ENCODE measurements around the gene NEUROD4. TPM values are rescaled to one million over a fixed set of nuclear protein-coding genes. Genes with fewer than 3 reads are reported as not detected.
A peak's percentile ranks its signal among the peaks of the same experiment; 100 is the strongest.
"Not testable (repeated sequence)": the region's sequence is repeated elsewhere in the genome, so short reads cannot be mapped to it uniquely, and the experiment has no call there.

NEUROD4 gene
- total and polyA plus RNA-seq, 9 donors = under 0.01 TPM; not detected in 8

DNA sequence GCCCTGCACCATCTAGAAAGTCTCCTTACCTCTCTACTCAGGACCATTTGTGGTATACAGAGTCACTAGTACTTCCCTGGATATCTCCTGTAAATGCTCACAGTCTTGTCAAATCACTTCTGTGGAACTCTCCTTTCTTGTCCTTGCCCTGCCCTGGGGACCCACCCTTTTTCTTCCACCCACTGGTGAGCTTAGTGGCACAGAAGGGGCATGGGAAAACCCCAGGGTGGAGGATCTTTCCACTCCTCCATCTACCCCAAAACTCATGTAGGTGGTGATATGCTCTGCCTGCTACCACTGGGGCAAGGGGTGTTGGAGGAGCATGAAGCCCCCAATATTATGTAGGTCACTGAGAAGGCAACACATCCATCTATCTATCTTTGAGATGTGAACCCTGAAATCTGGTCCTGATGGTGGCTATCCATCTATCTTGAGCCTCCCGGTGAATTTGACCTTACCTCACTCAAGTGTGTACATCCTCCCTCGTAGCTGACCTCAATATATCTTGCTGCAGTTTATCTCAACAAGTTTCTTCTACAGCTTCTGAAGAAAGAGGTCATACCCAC, 36.2 kb upstream of the NEUROD4 start:
- DNase-seq = no peak
- Histone ChIP-seq H3K4me3 (ENCODE audit: low read length) (no peak overlapping the region), H3K9me3 (replicated peaks; ENCODE audit: control insufficient read depth, low read depth, low read length) (no peaks in the 10 kb centered on the region), H3K27me3 (ENCODE audit: control insufficient read depth, insufficient read depth, low read length) (no peaks in the 10 kb centered on the region), H3K27ac (ENCODE audit: low read length) (no peak overlapping the region), H3K36me3 (ENCODE audit: control insufficient read depth, insufficient read depth, low read length) (no peaks in the 10 kb centered on the region), H3K4me1 (ENCODE audit: control insufficient read depth, insufficient read depth, low read length) (peaks cover 9% of the 10 kb centered on the region)
- 74% methylated on average over 2 of the region's 2 CpGs for WGBS (ENCODE audit: insufficient coverage)

DNA sequence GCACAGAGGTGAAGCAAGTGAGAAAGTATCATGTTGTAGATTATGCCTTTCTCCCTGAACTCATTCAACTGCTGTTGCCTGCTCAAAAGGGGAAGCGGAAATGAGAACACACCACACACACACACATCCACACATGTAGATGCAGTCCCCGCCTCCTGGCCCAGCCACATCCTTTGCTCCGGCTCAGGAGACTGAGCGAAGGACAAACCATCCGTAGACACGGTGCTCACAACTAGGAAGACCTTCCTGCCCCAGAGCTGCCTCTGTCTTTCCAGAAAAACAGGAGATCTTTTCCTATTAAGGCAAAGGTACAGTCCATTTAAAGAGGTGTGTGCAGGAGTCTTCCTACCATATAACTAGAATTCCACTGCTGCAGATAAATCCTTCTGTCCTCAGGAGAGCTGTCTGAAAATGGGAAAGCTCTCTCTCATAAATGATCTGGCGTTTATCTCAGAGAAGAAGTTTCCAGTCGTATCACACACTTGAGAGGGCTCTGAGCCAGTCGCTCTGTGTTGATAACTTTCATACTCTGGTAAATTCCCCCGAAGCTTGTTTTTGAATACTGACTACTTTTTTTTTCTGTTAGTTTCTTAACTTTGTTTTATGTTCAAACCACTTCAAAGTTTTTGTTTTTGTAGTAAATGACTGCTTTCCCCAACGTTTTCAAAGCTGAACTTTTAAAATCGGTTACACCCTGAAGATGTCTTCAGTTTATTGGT, 35.0 kb upstream of the NEUROD4 start, which contains the start of gene TESPA1:
TSS of gene TESPA1 (minus strand) at position 105 of the 719 bp plus-strand sequence. CDS start 10,200 bp downstream, outside the sequence.
- 30% methylated on average over 5 of the region's 12 CpGs for WGBS (ENCODE audit: insufficient coverage)
- peak within 1 kb of the TSS; percentile 53 for H3K27ac ChIP-seq (ENCODE audit: low read length)
- peaks cover 19% of the 10 kb centered on the region for H3K4me1 ChIP-seq (ENCODE audit: control insufficient read depth, insufficient read depth, low read length)
- no peaks in the 10 kb centered on the region for H3K9me3 ChIP-seq (replicated peaks; ENCODE audit: control insufficient read depth, low read depth, low read length)
- H3K4me3 ChIP-seq (ENCODE audit: low read length) = no peak within 1 kb of the TSS
- peak; percentile 85 for DNase-seq
- H3K36me3 ChIP-seq (ENCODE audit: control insufficient read depth, insufficient read depth, low read length) = no peaks in the 10 kb centered on the region
- H3K27me3 ChIP-seq (ENCODE audit: control insufficient read depth, insufficient read depth, low read length) = no peaks in the 10 kb centered on the region

DNA sequence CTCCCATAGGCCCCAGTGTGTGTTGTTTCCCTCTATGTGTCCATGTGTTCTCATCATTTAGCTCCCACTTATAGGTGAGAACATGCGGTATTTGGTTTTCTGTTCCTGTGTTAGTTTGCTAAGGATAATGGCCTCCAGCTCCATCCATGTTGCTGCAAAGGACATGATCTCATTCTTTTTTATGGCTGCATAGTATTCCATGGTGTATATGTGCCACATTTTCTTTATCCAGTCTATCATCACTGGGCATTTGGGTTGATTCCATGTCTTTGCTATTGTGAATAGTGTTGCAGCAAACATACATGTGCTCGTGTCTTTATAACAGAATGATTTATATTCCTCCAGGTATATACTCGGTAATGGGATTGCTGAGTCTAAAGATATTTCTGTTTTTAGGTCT, 33.0 kb upstream of the NEUROD4 start:
- H3K4me1 ChIP-seq (ENCODE audit: control insufficient read depth, insufficient read depth, low read length) = peaks cover 19% of the 10 kb centered on the region
- WGBS (ENCODE audit: insufficient coverage) = no CpG with 5 or more reads among the region's 3 CpGs
- not testable (repeated sequence) for H3K27ac ChIP-seq (ENCODE audit: low read length); DNase-seq; H3K36me3 ChIP-seq (ENCODE audit: control insufficient read depth, insufficient read depth, low read length); H3K4me3 ChIP-seq (ENCODE audit: low read length); H3K27me3 ChIP-seq (ENCODE audit: control insufficient read depth, insufficient read depth, low read length); H3K9me3 ChIP-seq (replicated peaks; ENCODE audit: control insufficient read depth, low read depth, low read length)

DNA sequence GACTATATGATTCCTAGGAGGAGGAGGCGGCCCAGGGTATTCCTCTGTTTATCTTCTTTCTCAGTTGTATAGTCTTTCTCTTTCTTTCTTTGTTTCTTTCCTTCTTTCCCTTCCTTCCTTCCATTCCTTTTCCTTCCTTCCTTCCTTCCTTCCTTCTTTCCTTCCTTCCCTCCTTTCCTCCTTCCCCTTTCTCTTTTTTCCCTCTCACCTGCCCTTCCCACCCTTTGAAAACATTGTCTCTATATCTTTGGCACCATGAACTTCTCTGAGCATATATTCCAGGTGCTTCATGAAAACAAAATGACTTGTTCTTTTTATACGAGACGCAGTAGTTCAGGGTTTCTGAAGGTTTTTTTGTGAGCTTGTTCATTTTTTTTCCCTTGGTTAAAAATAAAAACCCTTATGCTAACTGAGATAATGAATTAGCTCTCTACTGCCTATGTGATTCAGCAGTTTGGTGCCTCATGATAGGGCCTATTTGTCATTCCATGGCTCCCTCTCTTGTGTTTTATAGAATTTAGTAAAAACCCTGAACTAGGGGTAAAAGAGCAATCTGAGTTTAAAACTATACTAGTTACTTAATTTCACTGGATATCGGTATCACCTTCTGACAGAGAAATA, 32.1 kb upstream of the NEUROD4 start:
- 100% methylated on average over 1 of the region's 4 CpGs for WGBS (ENCODE audit: insufficient coverage)
- no peak overlapping the region for H3K27ac ChIP-seq (ENCODE audit: low read length)
- peaks cover 19% of the 10 kb centered on the region for H3K4me1 ChIP-seq (ENCODE audit: control insufficient read depth, insufficient read depth, low read length)
- H3K27me3 ChIP-seq (ENCODE audit: control insufficient read depth, insufficient read depth, low read length) = no peaks in the 10 kb centered on the region
- no peaks in the 10 kb centered on the region for H3K36me3 ChIP-seq (ENCODE audit: control insufficient read depth, insufficient read depth, low read length)
- no peak for DNase-seq
- H3K9me3 ChIP-seq (replicated peaks; ENCODE audit: control insufficient read depth, low read depth, low read length) = no peaks in the 10 kb centered on the region
- H3K4me3 ChIP-seq (ENCODE audit: low read length) = no peak overlapping the region

DNA sequence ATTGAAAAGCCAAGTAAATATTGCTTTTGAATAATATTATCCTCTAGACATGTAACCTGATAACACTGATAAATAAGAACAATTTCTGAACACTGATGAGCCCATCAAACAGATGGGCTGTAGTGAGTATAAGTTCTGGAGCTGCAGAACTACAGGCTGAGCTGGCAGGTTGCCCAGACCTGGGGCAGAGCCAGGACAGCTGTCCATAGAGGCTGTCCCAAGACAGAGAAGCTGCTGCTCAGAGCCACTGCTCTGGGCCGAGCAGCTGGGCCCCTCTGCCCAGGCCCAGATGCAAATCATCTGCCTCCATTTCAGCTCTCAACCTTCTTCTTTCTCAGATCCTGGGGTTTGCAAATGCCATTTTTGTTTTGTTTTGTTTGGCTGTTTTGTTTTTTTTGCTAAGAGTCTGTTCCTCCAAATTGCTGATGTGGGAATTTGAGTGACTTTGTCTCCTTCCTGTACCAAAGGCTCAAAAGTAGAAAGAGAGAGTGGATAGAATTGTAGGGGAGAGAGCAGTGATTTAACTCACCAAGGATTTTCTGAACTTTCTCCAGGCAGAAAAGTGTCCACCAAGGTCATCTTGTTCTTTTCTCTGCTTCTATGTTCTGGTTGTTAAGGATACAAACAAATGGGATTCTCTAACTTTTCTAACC, 31.2 kb upstream of the NEUROD4 start:
- peaks cover 19% of the 10 kb centered on the region for H3K4me1 ChIP-seq (ENCODE audit: control insufficient read depth, insufficient read depth, low read length)
- no peaks in the 10 kb centered on the region for H3K27me3 ChIP-seq (ENCODE audit: control insufficient read depth, insufficient read depth, low read length)
- H3K9me3 ChIP-seq (replicated peaks; ENCODE audit: control insufficient read depth, low read depth, low read length) = no peaks in the 10 kb centered on the region
- H3K27ac ChIP-seq (ENCODE audit: low read length) = peak overlapping the region; percentile 81
- H3K4me3 ChIP-seq (ENCODE audit: low read length) = no peak overlapping the region
- DNase-seq = peak; percentile 95
- WGBS (ENCODE audit: insufficient coverage) = no CpG with 5 or more reads among the region's 1 CpG
- H3K36me3 ChIP-seq (ENCODE audit: control insufficient read depth, insufficient read depth, low read length) = no peaks in the 10 kb centered on the region

DNA sequence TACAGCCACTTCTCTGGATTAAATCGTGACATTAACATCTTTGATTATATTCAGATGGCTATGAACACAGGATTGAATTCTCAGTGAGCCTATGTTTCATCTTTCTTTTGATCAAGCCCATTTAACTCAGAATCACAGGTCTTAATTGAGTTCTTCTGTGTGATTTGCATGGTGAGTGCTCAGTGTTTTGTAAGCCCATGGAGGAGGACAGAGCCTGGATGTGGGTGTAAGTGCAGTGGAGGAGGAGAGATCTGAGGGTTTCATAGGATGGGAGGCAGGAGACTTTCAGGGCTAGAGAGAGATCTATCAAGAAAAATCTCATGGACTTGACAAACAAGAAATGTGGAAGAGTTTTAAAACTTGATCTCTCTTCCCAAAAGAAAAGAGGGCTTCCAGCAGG, 29.9 kb upstream of the NEUROD4 start:
- H3K27me3 ChIP-seq (ENCODE audit: control insufficient read depth, insufficient read depth, low read length) = no peaks in the 10 kb centered on the region
- WGBS (ENCODE audit: insufficient coverage) = no CpG with 5 or more reads among the region's 1 CpG
- no peak for DNase-seq
- no peaks in the 10 kb centered on the region for H3K36me3 ChIP-seq (ENCODE audit: control insufficient read depth, insufficient read depth, low read length)
- H3K4me1 ChIP-seq (ENCODE audit: control insufficient read depth, insufficient read depth, low read length) = peaks cover 14% of the 10 kb centered on the region
- H3K4me3 ChIP-seq (ENCODE audit: low read length) = no peak overlapping the region
- H3K9me3 ChIP-seq (replicated peaks; ENCODE audit: control insufficient read depth, low read depth, low read length) = no peaks in the 10 kb centered on the region
- peak overlapping the region; percentile 81 for H3K27ac ChIP-seq (ENCODE audit: low read length)

DNA sequence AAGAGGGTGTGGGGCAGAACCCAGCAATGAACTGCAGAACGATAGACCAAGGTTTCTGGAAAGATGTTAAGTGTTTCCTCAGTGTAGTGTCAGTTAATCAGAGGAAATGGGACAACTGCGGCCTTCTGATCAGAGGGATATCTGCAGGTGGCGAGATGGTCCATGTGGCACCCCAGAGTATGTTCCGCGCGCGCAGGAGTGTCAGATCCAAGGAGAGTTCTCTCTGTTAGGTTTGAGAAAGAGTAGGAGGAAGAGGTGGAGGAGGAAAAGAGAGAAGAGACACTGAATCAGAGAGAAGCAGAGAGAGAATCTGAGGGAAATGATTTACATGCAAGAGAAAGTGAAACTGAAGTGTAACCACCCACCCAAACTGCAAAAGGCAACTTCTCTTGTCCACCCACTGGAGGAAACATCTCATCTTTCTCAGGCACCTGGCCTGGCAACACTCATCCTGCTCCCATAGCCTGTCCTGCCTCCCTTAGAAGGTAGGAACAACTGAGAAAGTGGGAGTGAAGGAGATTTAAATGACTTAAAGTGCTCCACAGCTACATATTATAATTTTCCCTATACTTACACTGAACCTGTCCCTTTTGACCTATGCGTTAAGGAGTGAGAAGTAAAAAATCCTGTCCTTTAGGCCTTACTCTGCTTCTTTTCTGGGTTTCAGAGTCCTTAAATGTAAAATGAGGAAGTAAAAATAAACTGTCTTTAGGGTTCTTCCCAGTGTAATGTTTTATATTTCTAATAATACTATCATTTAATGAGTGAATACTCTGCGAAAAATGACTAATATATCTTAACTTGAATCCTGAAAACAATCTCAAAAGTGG, 28.4 kb upstream of the NEUROD4 start:
- Histone ChIP-seq H3K4me3 (ENCODE audit: low read length) (no peak overlapping the region), H3K4me1 (ENCODE audit: control insufficient read depth, insufficient read depth, low read length) (peaks cover 11% of the 10 kb centered on the region), H3K9me3 (replicated peaks; ENCODE audit: control insufficient read depth, low read depth, low read length) (no peaks in the 10 kb centered on the region), H3K27ac (ENCODE audit: low read length) (no peak overlapping the region), H3K36me3 (ENCODE audit: control insufficient read depth, insufficient read depth, low read length) (no peaks in the 10 kb centered on the region), H3K27me3 (ENCODE audit: control insufficient read depth, insufficient read depth, low read length) (no peaks in the 10 kb centered on the region)
- DNase-seq = no peak
- WGBS (ENCODE audit: insufficient coverage) = 89% methylated on average over 7 of the region's 9 CpGs

DNA sequence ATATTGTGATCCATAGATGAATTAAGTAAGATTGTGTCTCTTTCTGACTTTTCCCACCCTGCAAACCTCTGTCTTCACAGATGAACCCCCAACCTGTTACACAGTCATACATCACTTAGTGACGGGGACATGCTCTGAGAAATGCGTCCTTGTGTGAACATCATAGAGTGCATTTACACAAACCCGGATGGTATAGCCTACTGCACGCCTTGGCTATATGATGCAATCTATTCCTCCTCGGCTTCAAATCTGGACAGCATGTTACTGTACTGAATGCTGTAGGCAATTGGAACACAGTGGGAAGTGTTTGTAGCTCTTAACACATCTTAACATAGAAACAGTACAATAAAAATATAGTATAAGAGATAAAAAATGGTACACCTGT, 27.8 kb upstream of the NEUROD4 start:
- 100% methylated on average over 2 of the region's 5 CpGs for WGBS (ENCODE audit: insufficient coverage)
- Histone ChIP-seq H3K4me3 (ENCODE audit: low read length) (no peak overlapping the region), H3K4me1 (ENCODE audit: control insufficient read depth, insufficient read depth, low read length) (peaks cover 11% of the 10 kb centered on the region), H3K27me3 (ENCODE audit: control insufficient read depth, insufficient read depth, low read length) (no peaks in the 10 kb centered on the region), H3K9me3 (replicated peaks; ENCODE audit: control insufficient read depth, low read depth, low read length) (no peaks in the 10 kb centered on the region), H3K36me3 (ENCODE audit: control insufficient read depth, insufficient read depth, low read length) (no peaks in the 10 kb centered on the region), H3K27ac (ENCODE audit: low read length) (no peak overlapping the region)
- no peak for DNase-seq

DNA sequence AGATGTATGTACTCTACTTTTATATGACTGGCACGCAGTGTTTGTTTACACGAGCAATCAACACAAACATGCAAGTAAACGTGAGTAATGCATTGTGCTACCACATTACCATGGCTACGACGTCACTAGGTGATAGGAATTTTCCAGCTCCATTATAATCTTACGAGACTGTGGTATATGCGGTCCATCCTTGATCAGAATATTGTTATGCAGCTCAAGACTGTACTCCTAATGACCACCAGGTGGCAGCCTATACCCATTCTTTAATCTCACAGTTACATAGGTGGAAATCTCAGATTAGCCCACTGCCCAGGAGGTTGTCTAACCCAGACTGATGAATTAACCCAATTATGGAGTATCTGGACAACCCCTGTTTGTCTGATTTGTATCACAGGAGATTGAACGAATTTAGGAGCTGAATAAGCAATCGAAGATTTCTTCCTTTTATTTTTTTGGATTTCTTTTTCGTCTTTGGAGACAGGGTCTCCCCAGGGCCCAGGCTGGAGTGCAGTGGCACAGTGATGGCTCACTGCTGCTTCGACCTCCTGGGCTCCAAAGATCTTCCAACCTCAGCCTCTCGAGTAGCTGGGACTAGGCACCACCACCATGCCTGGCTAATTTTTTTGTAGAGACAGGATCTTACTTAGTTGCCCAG, 26.5 kb upstream of the NEUROD4 start:
- WGBS (ENCODE audit: insufficient coverage) = 48% methylated on average over 4 of the region's 12 CpGs
- Histone ChIP-seq H3K27me3 (ENCODE audit: control insufficient read depth, insufficient read depth, low read length) (no peaks in the 10 kb centered on the region), H3K9me3 (replicated peaks; ENCODE audit: control insufficient read depth, low read depth, low read length) (no peaks in the 10 kb centered on the region), H3K36me3 (ENCODE audit: control insufficient read depth, insufficient read depth, low read length) (no peaks in the 10 kb centered on the region), H3K27ac (ENCODE audit: low read length) (no peak overlapping the region), H3K4me1 (ENCODE audit: control insufficient read depth, insufficient read depth, low read length) (peaks cover 11% of the 10 kb centered on the region), H3K4me3 (ENCODE audit: low read length) (no peak overlapping the region)
- DNase-seq = peak; percentile 77

All from muscle of leg (tissue), 11 donors.